Panc1 (cell line): ENCODE results near the gene TM7SF3.

ENCODE experiments used
- CTCF ChIP-seq: fragments of 450-650 bp; IDR thresholded peaks from 2 replicates; pipeline ENCODE4 v1.5.1; 2017; ENCODE audit warnings: mild to moderate bottlenecking
- POLR2AphosphoS5 ChIP-seq: IDR thresholded peaks from 2 replicates; pipeline ENCODE4 v1.6.1; 2012; ENCODE audit warnings: mild to moderate bottlenecking, low read depth, low read length, moderate library complexity
- REST ChIP-seq, 2 experiments: IDR thresholded peaks; 2 replicates each; pipeline ENCODE4 v1.6.1; 2011 to 2012; ENCODE audit warnings: low read depth in 2 of 2, control low read depth in 1 of 2, low read length in 1 of 2, mild to moderate bottlenecking in 1 of 2, moderate library complexity in 1 of 2; ENCODE audit not compliant: insufficient read depth in 1 of 2
- SIN3A ChIP-seq: IDR thresholded peaks from 2 replicates; pipeline ENCODE4 v1.6.1; 2012; ENCODE audit warnings: low read depth, mild to moderate bottlenecking, low read length, moderate library complexity, borderline replicate concordance; ENCODE audit not compliant: insufficient read depth
- TCF7L2 ChIP-seq: IDR thresholded peaks from 2 replicates; pipeline ENCODE4 v1.6.1; 2011; ENCODE audit warnings: mild to moderate bottlenecking, low read depth, low read length, inconsistent platforms

GRCh38 chr12:27052742-27053141 lies 38.6 kb upstream of the TM7SF3 start:
- TF ChIP-seq CTCF (no peak), POLR2AphosphoS5 (no peak), REST (IDR thresholded peaks at IDR 0.05; ENCODE audit: insufficient read depth in 1 of 2, low read depth in 2 of 2, low read length in 1 of 2) (no peak), SIN3A (no peak), TCF7L2 (no peak)
